Fibroblast of skin of left quadriceps (primary cell): Measurements from ENCODE around the gene MDM1.

Source experiments
- DNase-seq, 2 experiments: peaks; one replicate each; pipeline ENCODE4 v3.0.0-alpha.2; 2013; ENCODE audit warnings: low read depth in 2 of 2

The MDM1 gene

GRCh38 chr12:68272732-68273131 lies 59.4 kb downstream of the MDM1 start:
- DNase-seq, result no peak

- no peak for DNase-seq
Measured at GRCh38 chr12:68271346-68271745, 60.8 kb downstream of the MDM1 start.

GRCh38 chr12:68270358-68270757 lies 61.8 kb downstream of the MDM1 start:
- DNase-seq, result no peak

- no peak for DNase-seq
Measured at GRCh38 chr12:68269779-68270178, 62.4 kb downstream of the MDM1 start.

- DNase-seq, result no peak
Measured at GRCh38 chr12:68268967-68269366, 63.2 kb downstream of the MDM1 start.

GRCh38 chr12:68267892-68268396 lies 64.2 kb downstream of the MDM1 start:
- peak; percentile 87 to 89 for DNase-seq

GRCh38 chr12:68264857-68265256 lies 67.3 kb downstream of the MDM1 start:
- DNase-seq, result peak in 1 of 2 experiments; percentile 47

GRCh38 chr12:68264158-68264855 lies 67.9 kb downstream of the MDM1 start:
- no peak for DNase-seq

GRCh38 chr12:68263366-68263765 lies 68.8 kb downstream of the MDM1 start:
- DNase-seq, result no peak

- DNase-seq, result no peak
Measured at GRCh38 chr12:68261896-68262295, 70.3 kb downstream of the MDM1 start.

- no peak for DNase-seq
Measured at GRCh38 chr12:68260153-68260552, 72.0 kb downstream of the MDM1 start.

- DNase-seq, result no peak
Measured at GRCh38 chr12:68259318-68259940, 72.7 kb downstream of the MDM1 start.

GRCh38 chr12:68253504-68253903 lies 78.7 kb downstream of the MDM1 start, which contains the start of gene IL22:
IL22 (minus strand) TSS chr12:68253604; CDS start chr12:68253448, 156 bp downstream.
- no peak for DNase-seq

- no peak for DNase-seq
Measured at GRCh38 chr12:68252077-68252476, 80.1 kb downstream of the MDM1 start.

- DNase-seq, result no peak
Measured at GRCh38 chr12:68250454-68250853, 81.7 kb downstream of the MDM1 start.

GRCh38 chr12:68247785-68248184 lies 84.4 kb downstream of the MDM1 start:
- no peak for DNase-seq

GRCh38 chr12:68246350-68246749 lies 85.8 kb downstream of the MDM1 start:
- DNase-seq, result no peak

GRCh38 chr12:68245180-68246021 lies 86.8 kb downstream of the MDM1 start:
- no peak for DNase-seq
